GM20000 (cell line): ENCODE data around the gene DHCR24.

Experiments used
- DNase-seq: peaks from one replicate; pipeline ENCODE4 v3.0.0; 2012; ENCODE audit warnings: low spot score
- CTCF ChIP-seq: IDR thresholded peaks from 2 replicates; pipeline ENCODE4 v1.5.1; 2012; ENCODE audit warnings: mild to moderate bottlenecking, control low read depth; ENCODE audit errors: extremely low read depth, missing control alignments

The DHCR24 gene

GRCh38 chr1:54819195-54819536 is 67.8 kb downstream of the DHCR24 start:
- no peak for TF ChIP-seq CTCF
- DNase-seq: no peak

GRCh38 chr1:54818461-54819194 is 68.4 kb downstream of the DHCR24 start:
- no peak for TF ChIP-seq CTCF
- no peak for DNase-seq

- TF ChIP-seq CTCF: no peak
- no peak for DNase-seq
Observed at GRCh38 chr1:54816951-54817350, 70.0 kb downstream of the DHCR24 start.

- no peak for TF ChIP-seq CTCF
- DNase-seq: no peak
Observed at GRCh38 chr1:54816130-54816529, 70.9 kb downstream of the DHCR24 start.

- DNase-seq: no peak
- no peak for TF ChIP-seq CTCF
Observed at GRCh38 chr1:54815086-54815876, 71.7 kb downstream of the DHCR24 start.

- no peak for DNase-seq
- TF ChIP-seq CTCF: no peak
Observed at GRCh38 chr1:54814571-54814970, 72.4 kb downstream of the DHCR24 start.

GRCh38 chr1:54814126-54814498 is 72.9 kb downstream of the DHCR24 start:
- DNase-seq: no peak
- TF ChIP-seq CTCF: no peak
